Measurements from ENCODE around the gene PRH2. TPM values are rescaled to one million over a fixed set of nuclear protein-coding genes. Genes with fewer than 3 reads are reported as not detected.

Gene PRH2
- total and polyA plus RNA-seq, 11 donors = not detected

DNA sequence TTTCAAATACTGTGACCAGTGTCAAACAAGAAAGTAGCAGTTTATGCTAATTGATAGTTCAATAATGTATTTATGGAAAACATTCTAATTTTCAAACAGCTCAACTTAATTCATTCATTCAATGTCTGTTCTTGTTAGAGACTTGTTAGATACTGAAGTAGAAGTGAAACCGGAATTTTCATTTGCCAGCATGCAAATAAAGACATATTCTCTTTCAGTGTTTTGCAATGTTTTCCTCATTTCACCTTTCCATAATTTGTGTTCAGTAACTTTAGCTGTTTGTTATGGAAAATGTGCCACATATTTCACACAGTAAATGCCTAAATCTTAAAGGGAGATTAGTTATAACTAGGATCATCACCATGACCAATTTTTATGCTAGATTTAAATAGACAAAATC is 36.4 kb downstream of the PRH2 start:
- TF ChIP-seq, protein P1, sequence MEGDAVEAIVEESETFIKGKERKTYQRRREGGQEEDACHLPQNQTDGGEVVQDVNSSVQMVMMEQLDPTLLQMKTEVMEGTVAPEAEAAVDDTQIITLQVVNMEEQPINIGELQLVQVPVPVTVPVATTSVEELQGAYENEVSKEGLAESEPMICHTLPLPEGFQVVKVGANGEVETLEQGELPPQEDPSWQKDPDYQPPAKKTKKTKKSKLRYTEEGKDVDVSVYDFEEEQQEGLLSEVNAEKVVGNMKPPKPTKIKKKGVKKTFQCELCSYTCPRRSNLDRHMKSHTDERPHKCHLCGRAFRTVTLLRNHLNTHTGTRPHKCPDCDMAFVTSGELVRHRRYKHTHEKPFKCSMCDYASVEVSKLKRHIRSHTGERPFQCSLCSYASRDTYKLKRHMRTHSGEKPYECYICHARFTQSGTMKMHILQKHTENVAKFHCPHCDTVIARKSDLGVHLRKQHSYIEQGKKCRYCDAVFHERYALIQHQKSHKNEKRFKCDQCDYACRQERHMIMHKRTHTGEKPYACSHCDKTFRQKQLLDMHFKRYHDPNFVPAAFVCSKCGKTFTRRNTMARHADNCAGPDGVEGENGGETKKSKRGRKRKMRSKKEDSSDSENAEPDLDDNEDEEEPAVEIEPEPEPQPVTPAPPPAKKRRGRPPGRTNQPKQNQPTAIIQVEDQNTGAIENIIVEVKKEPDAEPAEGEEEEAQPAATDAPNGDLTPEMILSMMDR (IDR thresholded peaks at IDR 0.05) = no peak
- TF ChIP-seq POLR2A (IDR thresholded peaks at IDR 0.05) = no peak
- ATAC-seq (no peak), DNase-seq (no peak)
- H3K4me1 ChIP-seq = peaks cover 0 to 13% (median 2%) of the 10 kb centered on the region in 12 donors
- H3K27me3 ChIP-seq = no peaks in the 10 kb centered on the region
- 92 to 100% (median 97%) methylated on average over 1 of the region's 1 CpG for WGBS, 4 donors
- intact Hi-C loops (cut with DNase I) = loop anchor here in 3 of 10 donors (10.0 kb wide), 3 partner anchors 209 to 239 kb away; partner anchors contain the start of gene SMIM10L1 (in 1 of the 3)
- no peaks in the 10 kb centered on the region for H3K9me3 ChIP-seq
- no peaks in the 10 kb centered on the region for H3K36me3 ChIP-seq
- H3K4me3 ChIP-seq = no peak overlapping the region
- no peak overlapping the region for H3K27ac ChIP-seq

DNA sequence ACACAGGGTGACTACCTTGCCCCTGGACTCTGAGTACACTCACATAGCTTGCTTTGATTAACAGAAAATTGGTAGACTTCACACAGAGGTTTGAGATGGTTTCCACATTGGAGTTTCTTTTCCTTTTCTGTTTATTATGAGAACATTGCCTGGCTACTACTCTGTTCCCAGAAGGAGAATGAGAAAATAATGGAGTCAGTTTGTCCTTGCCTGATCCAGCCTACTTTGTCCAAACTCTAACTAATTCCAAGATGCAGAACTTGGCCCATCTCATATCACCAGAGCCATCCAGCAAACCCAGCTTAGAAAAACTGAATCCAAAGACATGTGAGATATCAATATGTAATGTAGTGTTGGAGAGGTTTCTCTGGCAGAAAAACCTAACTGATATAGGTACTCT is 37.3 kb downstream of the PRH2 start:
- intact Hi-C loops (cut with DNase I) = loop anchor here in 3 of 10 donors (10.0 kb wide), 3 partner anchors 208 to 238 kb away; partner anchors contain the start of gene SMIM10L1 (in 1 of the 3)

DNA sequence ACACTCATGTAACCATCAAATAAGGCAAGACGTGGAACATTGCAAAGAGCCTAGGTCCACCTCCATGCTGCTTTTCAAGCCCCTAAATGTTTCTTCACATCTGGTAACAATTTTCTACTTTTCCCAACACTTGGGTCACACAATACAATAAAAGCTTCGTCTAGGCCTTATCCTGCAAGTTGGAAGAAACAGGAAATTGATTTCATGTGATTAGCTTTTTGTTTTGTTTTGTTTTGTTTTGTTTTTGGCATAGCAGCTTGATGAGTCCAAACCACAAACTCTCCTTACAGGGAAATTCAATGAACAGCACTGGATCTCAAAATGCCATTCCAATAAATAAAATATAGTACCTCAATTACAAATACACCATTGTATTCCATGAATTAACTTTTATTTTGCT is 38.4 kb downstream of the PRH2 start:
- no peak for ATAC-seq
- WGBS, 4 donors = 63 to 76% (median 64%) methylated on average over 2 of the region's 2 CpGs
- intact Hi-C loops (cut with DNase I) = loop anchor here in 3 of 10 donors (10.0 kb wide), 3 partner anchors 207 to 237 kb away; partner anchors contain the start of gene SMIM10L1 (in 1 of the 3)
- Histone ChIP-seq H3K36me3 (no peaks in the 10 kb centered on the region), H3K27ac (no peak overlapping the region), H3K27me3 (no peaks in the 10 kb centered on the region), H3K4me1 (peaks cover 0 to 13% (median 2%) of the 10 kb centered on the region in 12 donors), H3K4me3 (no peak overlapping the region), H3K9me3 (no peaks in the 10 kb centered on the region)
- DNase-seq = no peak
- TF ChIP-seq POLR2A (IDR thresholded peaks at IDR 0.05) = no peak
- TF ChIP-seq, protein P1 (IDR thresholded peaks at IDR 0.05) = no peak

More for the DNA sequence above, 37.3 kb downstream of the PRH2 start:
- Histone ChIP-seq H3K4me1 (peaks cover 0 to 13% (median 2%) of the 10 kb centered on the region in 12 donors), H3K9me3 (no peaks in the 10 kb centered on the region), H3K27ac (no peak overlapping the region), H3K36me3 (no peaks in the 10 kb centered on the region), H3K4me3 (no peak overlapping the region), H3K27me3 (no peaks in the 10 kb centered on the region)
- ATAC-seq (no peak), DNase-seq (no peak)
- TF ChIP-seq, protein P1 (IDR thresholded peaks at IDR 0.05) = no peak
- TF ChIP-seq POLR2A (IDR thresholded peaks at IDR 0.05) = no peak

DNA sequence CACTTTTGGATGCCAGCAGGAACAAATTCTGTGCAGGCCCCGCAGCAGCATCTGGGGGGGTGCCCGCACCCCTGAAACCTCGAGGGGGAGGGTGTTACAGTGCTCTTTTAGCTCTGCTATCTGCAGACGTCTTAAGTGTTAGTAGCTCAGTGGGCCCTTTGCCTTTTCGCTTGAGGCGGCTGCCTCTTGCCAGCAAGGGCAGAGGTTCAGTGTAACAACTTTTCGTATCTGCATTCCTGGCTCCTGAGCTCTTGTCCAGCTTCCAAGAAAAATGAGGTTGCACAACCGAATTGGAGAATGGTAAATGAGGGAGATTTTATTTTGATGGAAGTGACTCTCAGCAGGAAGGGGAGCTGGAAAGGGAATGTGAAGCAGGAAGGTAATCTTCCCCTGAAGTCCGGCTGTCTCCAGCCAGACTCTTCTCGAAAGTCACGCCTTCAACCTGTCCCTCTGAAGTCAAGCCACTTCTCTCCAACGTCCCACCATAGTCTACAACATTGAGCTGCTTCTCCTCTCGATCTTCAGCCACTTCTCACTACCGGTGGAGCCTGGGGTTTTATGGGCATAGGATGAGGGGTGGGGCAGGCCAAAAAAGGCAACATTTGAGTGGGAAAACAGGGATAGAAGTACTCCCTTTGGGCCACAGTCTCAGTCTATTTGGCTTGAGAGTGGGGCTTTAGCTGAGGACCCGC is 39.9 kb downstream of the PRH2 start:
- DNase-seq (peak in 2 of 5 donors; percentile 34 to 45), ATAC-seq (peak in 3 of 4 donors; percentile 55 to 78 (median 67))
- peaks cover 0 to 13% (median 2%) of the 10 kb centered on the region in 12 donors for H3K4me1 ChIP-seq
- H3K27me3 ChIP-seq = no peaks in the 10 kb centered on the region
- TF ChIP-seq, protein P1 (IDR thresholded peaks at IDR 0.05) = no peak
- TF ChIP-seq POLR2A (IDR thresholded peaks at IDR 0.05) = no peak
- no peaks in the 10 kb centered on the region for H3K9me3 ChIP-seq
- peaks cover 0 to 3% (median 0%) of the 10 kb centered on the region in 9 donors for H3K36me3 ChIP-seq
- no peak overlapping the region for H3K27ac ChIP-seq
- WGBS, 4 donors = 56 to 63% (median 59%) methylated on average over 13 to 15 of the region's 15 CpGs
- intact Hi-C loops (cut with DNase I) = loop anchor here in 3 of 10 donors (10.0 kb wide), 3 partner anchors 206 to 236 kb away; partner anchors contain the start of gene SMIM10L1 (in 1 of the 3)
- no peak overlapping the region for H3K4me3 ChIP-seq

All from heart left ventricle (tissue), 16 donors.